GM20000 (cell line): ENCODE results near the gene MED16.
"Not testable (repeated sequence)": the region's sequence is repeated elsewhere in the genome, so short reads cannot be mapped to it uniquely, and the experiment has no call there.

Experiments used
- DNase-seq: peaks from one replicate; pipeline ENCODE4 v3.0.0; 2012; ENCODE audit warnings: low spot score
- TF ChIP-seq, protein P1 (sequence below): IDR thresholded peaks from 2 replicates; pipeline ENCODE4 v1.5.1; 2012; ENCODE audit warnings: mild to moderate bottlenecking, control low read depth; ENCODE audit errors: extremely low read depth, missing control alignments

The MED16 gene

DNA sequence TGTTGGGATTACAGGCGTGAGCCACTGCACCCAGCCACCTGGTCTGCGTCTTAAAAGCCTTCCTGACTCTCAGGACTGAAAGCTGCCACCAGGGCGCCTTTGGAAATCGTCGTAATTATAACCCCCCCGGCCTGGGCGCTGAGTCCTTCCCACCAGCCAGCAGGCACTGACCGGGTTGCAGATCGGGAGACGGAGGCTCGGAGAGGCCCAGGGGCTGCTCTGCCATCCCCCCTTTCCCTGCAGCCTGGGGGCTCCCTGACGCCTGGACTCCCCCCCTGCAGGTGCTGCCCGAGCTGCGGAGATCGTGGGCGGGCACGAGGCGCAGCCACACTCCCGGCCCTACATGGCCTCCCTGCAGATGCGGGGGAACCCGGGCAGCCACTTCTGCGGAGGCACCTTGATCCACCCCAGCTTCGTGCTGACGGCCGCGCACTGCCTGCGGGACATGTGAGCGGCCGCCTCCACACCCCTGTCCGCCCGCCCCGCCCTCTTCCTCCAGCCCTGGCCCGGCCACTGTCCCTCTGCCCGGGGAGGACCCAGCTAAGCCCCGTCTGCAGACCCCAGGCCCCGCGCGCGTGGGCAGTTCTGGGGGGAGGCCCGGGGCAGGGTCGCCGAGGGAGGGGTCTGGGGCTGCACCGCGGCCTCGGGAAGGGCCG is 49.7 kb downstream of the MED16 start:
- TF ChIP-seq, protein P1, sequence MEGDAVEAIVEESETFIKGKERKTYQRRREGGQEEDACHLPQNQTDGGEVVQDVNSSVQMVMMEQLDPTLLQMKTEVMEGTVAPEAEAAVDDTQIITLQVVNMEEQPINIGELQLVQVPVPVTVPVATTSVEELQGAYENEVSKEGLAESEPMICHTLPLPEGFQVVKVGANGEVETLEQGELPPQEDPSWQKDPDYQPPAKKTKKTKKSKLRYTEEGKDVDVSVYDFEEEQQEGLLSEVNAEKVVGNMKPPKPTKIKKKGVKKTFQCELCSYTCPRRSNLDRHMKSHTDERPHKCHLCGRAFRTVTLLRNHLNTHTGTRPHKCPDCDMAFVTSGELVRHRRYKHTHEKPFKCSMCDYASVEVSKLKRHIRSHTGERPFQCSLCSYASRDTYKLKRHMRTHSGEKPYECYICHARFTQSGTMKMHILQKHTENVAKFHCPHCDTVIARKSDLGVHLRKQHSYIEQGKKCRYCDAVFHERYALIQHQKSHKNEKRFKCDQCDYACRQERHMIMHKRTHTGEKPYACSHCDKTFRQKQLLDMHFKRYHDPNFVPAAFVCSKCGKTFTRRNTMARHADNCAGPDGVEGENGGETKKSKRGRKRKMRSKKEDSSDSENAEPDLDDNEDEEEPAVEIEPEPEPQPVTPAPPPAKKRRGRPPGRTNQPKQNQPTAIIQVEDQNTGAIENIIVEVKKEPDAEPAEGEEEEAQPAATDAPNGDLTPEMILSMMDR, result no peak
- no peak for DNase-seq

DNA sequence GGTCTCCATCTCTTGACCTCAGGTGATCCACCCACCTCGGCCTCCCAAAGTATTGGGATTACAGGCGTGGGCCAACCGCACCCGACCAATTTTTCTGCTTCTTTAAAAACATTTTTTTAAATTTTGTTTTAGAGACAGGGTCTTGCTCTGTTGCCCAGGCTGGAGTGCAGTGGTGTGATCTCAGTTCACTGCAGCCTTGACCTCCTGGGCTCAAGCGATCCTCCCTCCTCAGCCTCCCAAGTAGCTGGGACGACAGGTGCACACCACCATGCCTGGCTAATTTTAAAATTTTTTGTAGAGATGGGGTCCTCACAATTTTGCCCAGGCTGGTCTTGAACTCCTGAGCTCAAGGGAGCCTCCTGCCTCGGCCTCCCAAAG is 50.2 kb downstream of the MED16 start:
- not testable (repeated sequence) for DNase-seq

DNA sequence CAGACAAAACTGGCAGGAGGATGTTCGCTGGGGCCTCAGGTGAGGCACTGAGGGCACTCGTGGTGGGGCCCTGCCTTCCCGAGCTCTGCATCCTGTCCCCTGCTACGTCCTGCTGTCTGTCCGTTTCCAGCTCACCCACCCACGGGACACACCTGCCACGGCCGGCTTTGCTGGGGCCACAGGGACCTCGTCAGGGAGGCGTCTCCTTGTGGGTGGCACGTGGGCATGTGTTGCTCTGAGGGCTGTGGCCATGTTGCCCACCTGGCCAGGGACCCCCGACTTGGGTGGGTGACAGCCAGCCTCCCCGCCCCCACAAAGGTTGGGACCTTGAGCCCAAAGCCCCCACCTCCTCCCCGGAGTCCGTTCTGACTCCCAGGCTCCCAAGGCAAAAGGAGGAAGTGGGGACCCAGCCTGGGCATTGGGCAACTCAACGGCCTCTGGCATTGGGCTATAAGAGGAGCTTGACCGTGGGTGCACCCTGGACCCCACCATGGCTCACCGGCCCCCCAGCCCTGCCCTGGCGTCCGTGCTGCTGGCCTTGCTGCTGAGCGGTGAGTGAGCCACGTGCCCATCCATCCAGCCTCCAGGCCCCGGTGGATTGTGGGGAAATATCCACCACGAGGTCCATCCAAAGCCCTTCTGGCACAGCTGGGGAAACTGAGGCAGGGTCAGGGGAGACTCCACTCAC is 52.3 kb downstream of the MED16 start, which contains the start of gene PRTN3:
PRTN3 (plus strand) TSS at position 481 of the 688 bp plus-strand sequence; CDS start at position 491, 10 bp downstream.
- TF ChIP-seq, protein P1, result no peak
- no peak for DNase-seq

DNA sequence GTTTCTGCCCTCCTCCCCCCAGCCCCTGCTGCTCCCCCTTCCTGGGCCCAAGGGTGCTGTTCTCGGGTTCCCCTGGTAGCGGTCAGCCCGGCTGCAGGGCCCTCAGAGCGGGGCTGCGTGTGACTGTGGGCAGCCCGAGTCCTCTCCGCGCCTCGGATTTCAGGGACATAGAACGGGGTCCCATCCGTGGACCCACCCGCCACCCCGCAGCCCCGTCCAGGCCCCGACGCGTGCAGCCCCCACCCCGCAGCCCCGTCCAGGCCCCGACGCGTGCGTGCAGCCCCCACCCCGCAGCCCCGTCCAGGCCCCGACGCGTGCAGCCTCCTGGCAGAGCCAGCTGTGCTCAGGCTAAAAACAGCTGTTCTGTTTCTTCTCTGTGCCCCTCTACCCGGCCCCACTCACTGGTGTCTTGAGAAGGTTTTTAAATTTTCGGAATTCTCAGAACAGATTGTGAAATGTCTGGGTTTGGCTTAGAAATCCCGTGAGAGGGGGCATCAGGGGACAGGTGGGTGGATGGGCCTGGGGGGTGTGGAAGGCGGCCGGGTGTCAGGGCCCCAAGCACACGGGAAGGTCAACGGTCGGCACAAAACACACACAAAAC is 57.7 kb downstream of the MED16 start:
- DNase-seq, result no peak
- TF ChIP-seq, protein P1, result no peak

DNA sequence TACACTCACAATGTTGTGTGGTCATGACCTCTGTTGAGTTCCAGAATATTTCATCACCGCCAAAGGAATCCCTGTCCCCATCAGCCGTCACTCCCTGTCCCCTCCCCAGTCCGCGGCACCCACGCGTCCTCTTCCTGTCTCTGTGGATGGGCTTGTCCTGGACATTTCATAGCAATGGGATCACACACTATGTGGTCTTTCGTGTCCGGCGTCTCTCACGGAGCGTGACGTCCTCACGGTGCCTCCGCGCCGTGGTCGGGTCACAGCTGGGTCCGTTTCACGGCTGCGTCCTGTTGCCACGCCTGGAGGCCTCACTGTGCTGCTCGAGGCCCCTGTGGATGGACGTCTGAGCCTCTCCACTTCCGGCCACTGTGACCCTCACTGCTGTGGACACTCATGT is 58.8 kb downstream of the MED16 start:
- no peak for DNase-seq
- TF ChIP-seq, protein P1, result no peak

DNA sequence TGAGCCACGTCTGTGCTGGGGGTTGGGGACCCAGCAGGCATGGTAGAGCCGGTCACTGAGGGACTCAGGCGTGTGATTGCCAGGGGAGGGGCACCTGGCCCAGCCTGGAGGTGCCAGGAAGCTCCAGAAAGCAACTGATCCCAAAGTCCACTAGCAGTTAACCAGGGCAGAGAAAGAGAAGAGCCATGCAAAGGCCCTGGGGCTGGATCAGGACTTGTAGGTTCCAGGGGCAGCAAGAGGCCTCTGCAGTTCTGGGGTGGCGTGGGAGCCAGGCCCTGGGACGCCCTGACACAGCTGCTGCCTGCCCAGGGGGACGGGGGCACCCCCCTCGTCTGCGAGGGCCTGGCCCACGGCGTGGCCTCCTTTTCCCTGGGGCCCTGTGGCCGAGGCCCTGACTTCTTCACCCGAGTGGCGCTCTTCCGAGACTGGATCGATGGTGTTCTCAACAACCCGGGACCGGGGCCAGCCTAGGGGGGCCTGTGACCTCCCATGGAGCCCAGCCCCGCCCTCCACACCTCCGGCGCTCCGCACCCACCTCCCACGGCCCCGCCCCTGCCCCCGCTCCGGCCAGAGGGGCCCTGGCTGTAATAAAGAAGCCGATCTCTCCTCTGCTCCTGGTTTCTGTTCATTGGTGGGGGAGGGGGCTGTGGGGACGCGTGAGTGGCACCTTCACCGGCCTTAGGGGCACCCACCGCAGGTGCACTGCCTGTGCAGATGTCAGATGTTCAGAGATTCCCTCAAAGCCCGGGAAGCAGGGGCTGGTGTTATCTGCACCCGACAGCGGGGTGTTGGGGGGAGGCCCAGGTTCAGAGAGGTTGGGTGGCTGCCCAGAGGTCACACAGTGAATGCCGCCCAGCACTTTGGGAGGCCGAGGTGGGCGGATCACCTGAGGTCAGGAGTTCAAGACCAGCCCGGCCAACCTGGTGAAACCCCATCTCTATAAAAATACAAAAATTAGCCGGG is 61.3 kb downstream of the MED16 start:
- no peak for DNase-seq
- TF ChIP-seq, protein P1, result no peak

DNA sequence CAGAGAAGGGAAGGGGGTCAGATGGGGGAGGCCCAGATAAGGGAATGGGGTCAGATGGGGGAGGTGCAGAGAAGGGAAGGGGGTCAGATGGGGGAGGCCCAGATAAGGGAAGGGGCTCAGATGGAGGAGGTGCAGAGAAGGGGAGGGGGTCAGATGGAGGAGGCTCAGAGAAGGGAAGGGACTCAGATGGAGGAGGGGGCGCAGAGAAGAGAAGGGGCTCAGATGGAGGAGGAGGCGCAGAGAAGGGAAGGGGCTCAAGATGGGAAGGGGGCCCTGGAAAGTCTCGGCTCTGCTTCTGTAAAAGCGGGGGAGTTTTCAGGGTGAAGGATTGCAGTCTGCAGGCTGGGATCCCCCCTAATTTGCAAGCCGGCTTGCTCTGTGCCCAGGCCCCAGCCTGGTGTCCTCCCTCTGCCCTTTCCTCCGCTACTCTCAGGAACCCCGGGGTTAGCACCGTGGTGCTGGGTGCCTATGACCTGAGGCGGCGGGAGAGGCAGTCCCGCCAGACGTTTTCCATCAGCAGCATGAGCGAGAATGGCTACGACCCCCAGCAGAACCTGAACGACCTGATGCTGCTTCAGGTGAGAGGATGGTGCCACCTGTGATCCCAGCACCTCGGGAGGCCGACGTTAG is 63.7 kb downstream of the MED16 start:
- no peak for DNase-seq
- TF ChIP-seq, protein P1, result no peak
